GM21723 (cell line): ENCODE measurements around the gene LAPTM5.

ENCODE experiments used
- ATAC-seq: cut with Tn5 transposase; IDR thresholded peaks from one replicate; pipeline ENCODE4 v1.9.1; 2021; ENCODE audit warnings: mild to moderate bottlenecking, moderate library complexity; ENCODE audit not compliant: unreplicated experiment

The LAPTM5 gene

GRCh38 chr1:30720271-30721223, 37.0 kb downstream of the LAPTM5 start:
- ATAC-seq: no peak

GRCh38 chr1:30719406-30720270, 37.9 kb downstream of the LAPTM5 start:
- no peak for ATAC-seq

DNA sequence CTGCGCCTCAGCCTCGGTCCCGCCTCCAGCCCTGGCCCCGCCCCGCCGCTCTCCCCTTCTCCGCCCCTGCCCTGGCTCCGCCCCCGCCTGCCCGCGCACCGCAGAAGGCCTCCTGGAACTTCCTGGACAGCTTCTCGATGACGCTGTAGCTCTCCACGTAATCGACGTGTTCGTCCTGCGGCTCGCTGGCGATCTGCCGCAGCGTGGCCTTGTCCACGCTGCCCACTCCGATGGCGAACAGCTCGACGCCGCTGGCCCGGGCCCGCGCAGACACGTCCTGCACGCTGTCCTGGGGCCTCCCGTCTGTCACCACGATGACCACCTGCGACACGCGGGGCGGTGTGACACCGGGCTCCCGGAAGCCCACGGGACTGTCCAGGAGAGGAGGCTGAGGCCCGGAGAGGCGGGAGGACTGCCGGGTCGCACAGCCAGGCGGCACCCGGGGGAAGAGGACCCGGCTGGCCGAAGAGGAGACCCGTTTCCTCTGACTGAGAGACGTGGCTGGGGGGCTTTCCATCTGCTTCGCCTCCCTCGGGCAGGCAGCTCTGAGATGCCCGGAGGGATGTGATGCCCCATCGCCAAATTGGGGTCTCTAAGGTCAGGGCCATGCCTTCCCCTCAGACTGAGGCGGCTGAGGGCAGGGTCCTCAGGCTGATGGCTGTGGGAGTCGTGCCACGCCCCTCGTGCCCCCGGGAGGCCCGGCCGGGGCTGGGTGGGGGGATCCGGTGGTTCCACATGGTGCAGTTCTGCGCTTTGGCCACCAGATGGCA, 38.8 kb downstream of the LAPTM5 start:
- peak; percentile 60 for ATAC-seq

DNA sequence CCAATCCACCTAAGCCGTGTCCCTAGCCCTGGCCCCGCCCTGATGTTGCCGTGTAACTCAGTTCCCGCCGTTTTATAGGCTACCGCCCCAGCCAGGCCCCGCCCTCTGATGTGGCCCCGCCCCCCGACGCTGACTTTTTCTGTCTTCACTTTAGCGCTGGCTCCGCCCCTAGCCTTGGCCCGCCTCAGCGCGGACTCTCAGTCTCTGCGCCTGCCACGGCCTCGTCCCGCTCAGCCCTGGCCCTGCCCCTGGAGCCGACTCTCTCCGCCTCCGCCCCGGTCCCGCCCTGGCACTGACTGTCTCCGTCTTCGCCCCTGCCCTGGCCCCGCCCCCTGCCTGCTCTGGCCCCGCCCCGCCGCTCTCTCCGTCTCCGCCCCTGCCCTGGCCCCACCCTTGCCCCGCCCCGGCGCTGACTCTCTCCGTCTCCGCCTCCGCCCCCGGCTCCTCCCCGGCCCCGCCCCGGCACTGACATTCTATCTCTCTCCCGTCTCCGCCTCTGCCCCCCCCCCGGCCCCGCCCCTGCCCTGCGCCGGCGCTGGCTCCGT, 39.4 kb downstream of the LAPTM5 start:
- ATAC-seq: peak; percentile 79

DNA sequence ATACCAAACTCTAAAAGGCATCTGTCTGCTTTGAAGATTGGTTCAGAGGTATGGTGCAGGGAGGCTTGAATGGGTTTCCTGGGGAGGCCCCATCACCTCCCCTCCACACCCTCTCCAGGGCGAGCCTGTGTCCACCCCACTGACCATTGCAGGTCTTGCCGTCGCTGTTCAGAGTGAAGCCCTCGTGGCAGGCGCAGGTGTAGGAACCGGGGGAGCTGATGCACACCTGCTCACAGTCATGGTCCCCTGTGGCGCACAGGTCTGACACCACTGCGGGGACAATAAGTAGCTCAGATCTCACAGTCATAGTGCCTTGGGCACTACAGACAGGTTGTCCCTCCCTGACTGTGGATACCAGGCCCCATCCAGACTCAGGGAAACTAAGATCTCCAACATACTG, 40.9 kb downstream of the LAPTM5 start:
- ATAC-seq: no peak

GRCh38 chr1:30715886-30716285, 41.7 kb downstream of the LAPTM5 start:
- ATAC-seq: no peak

GRCh38 chr1:30715216-30715615, 42.4 kb downstream of the LAPTM5 start:
- no peak for ATAC-seq

- no peak for ATAC-seq
These were observed 43.0 kb downstream of the LAPTM5 start for GRCh38 chr1:30714536-30715090.

DNA sequence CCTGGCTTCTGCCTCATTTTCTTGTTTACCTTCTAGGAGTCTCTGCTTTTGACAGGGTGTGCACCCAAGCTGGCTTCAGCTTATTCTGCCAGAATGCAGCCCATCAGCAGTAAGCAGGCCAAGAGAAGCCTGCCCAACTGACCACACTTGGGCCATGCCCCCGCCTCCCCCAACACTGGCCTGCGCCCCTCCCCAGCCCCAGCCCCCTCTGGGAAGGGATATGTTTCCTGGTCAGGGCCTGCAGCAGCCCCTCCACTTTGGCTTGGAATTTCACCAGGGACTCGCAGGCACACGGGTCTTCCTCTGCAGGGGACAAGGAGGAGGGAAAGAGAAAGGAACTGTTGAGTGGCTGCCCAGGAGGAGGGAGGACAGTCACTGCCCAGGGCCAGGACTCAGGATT, 43.5 kb downstream of the LAPTM5 start:
- no peak for ATAC-seq

DNA sequence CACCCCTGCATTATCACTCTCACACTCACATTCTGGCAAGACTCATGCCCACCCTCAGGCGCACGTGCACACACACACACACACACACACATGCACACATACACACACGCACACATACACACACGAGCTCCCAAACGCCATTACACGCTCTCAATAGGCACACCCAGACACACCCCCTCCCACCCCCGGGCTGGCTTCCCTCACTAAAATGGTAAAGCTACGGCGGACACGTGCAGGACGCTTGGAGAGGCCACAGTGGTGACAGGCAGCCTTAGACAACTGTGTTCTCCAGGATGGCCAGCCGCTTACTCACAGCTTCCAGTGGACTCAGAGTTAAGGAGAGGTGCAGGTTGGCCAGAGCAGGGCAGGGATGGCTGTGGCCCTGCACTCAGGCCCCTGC, 44.3 kb downstream of the LAPTM5 start:
- no peak for ATAC-seq

DNA sequence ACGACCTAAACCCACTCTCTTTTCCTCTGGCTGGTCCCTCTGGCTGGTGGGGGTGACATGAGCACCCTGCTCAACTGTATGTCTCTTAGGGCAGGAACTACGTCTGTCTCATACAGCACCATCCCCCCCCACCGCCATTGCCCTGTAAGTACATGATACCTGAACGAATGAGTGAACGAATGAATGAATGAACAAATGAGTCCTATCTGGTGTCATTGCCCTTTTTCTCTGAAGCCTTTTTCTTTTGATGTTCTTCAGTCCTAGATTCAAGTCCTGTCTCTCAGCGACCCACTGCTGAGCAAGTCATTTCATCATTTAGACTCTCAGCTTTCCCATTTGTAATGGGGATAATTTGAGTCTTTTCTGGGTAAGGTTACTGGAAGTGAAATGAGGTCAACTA, 45.0 kb downstream of the LAPTM5 start:
- no peak for ATAC-seq

- no peak for ATAC-seq
These were observed 47.2 kb downstream of the LAPTM5 start for GRCh38 chr1:30710407-30710806.

DNA sequence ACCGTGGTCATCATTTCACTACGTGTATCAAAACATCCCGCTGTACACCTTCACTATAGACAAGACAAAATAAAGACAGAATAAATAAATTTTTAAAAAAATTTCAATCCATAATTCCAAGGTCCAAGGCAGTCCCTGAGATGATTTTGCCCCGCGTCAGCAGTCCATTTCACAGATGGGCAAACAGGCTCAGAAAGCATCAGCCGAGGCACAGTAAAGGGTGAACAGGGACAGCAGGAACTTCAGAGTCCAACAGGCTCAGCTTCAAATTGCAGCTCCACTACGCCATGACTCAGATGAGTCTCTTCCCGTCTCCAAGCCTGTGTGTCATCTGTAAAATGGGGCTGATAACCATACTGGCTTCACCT, 49.2 kb downstream of the LAPTM5 start:
- ATAC-seq: no peak

GRCh38 chr1:30707412-30708360, 49.9 kb downstream of the LAPTM5 start:
- no peak for ATAC-seq

DNA sequence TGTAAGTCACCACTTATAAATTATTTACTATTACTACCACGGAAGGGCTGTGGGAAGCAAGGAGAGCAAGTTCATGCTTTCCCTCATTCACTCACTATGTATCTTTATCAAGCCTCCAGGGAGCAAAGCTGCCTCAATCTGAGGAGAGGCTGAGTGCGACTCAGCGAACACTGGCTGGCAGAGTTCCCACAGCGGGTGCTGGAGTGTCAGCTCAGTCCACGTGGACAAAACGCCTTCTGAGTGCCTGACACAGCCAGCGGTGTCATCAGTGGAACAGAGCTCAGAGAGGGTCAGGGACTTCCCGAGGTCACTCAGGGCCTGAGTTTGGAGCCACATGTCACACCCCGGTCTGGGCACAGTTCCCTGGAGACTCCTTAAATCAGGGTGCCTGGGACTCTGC, 51.0 kb downstream of the LAPTM5 start:
- no peak for ATAC-seq

DNA sequence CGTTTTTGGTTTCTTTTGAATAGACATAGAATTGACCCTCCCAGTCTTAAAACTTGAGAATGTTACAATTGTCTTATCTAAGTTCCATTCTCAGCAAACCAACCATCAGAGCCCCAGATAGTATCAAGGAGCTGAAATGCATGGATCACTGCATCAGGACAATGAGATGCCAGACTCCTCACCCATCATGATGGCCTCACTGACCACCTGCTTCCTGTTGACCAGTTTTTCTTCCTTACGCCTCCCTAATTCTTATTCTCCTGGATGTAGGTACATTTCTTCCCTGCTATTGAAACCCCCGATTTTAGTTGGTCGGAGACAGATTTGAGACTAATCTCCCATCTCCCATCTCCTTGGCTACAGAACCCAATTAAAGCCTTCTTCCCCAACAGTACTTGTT, 51.9 kb downstream of the LAPTM5 start:
- ATAC-seq: no peak

DNA sequence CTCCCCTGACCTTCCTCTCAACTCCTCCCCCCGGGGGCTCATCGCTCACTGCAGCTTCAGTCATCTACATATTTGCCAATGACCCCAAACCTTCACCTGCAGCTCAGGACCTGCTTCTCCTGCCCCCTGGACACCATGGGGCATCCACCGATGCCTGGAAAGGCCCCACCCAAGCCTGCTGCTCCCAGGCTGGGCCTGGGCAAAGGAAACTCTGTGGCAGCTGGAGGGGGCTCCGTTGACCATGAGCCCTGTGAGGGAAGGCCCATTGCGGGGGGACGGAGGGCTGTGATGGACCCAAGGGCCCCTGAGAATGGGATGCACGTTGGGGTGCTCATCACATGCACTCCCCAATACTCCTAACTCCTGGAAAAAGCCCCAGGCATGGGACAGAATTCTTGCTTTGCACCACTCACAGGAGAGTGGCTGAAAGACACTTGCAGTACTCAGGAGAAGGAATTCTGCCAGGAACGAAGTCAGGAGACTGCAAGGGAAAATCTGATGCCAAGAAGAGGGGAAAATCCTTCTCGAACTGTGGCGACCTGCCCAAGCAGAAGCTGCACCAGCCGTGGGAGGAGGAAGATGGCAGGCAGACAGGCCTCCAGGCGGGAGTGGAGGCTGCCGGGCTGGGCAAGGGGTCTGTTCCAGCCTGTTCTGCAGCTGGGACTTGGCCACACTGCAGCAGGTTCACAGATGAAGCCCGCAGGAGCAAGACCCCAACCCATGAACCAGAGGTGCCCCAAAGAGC, 52.6 kb downstream of the LAPTM5 start:
- no peak for ATAC-seq

- no peak for ATAC-seq
These were observed 53.3 kb downstream of the LAPTM5 start for GRCh38 chr1:30704271-30704670.

DNA sequence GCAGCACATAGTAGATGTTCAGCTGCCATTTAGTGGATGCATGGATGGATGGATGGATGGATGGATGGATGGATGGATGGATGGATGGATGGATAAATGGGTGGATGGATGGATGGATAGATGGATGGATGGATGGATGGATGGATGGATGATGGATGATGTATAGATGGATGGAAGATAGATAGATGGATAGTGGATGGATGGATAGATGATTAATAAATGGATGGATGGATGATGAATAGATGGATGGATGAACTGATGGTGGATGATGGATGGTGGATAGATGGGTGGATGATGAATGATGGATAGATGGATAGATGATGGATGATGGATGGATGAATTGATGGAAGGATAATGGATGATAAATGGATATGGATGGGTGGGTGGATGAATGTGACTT, 54.8 kb downstream of the LAPTM5 start:
- no peak for ATAC-seq
